H1 (cell line): Measurements from ENCODE around the gene ADGRL3. TPM values are rescaled to one million over a fixed set of nuclear protein-coding genes. Genes with fewer than 3 reads are reported as not detected.

Source experiments
- CTCF ChIA-PET: fragments of 300-600 bp; sonication (Branson Sonifier 250); formaldehyde crosslinking; loops from one replicate; lab custom pipeline; 2021; ENCODE audit not compliant: partially characterized antibody; lab: Charles Lee
- POLR2A ChIA-PET: fragments of 300-600 bp; sonication (Branson Sonifier 250); formaldehyde crosslinking; loops from one replicate; lab custom pipeline; 2021; ENCODE audit warnings: inconsistent platforms; ENCODE audit not compliant: partially characterized antibody; lab: Charles Lee
- DNase-seq, 2 experiments: peaks; one replicate each; pipeline versions ENCODE4 v3.0.0 to v3.0.0-alpha.2; 2010 to 2022; ENCODE audit warnings: low spot score in 2 of 2, low read depth in 1 of 2, mixed read lengths in 1 of 2
- FAIRE-seq: peaks from 2 replicates; lab custom pipeline; 2011; peaks lifted over from hg19 to GRCh38; lab: Jason Lieb, UNC
- H2AFZ ChIP-seq: 2 replicates; pipeline ENCODE4 v1.8.1; 2012; ENCODE audit warnings: low read length, inconsistent platforms
- H2AK5ac ChIP-seq: 2 replicates; pipeline ENCODE4 v1.6.1; 2013; ENCODE audit warnings: low read depth, low read length
- H2BK120ac ChIP-seq: replicated peaks from 2 replicates; pipeline ENCODE3; 2013; ENCODE audit warnings: low read depth, low read length, inconsistent platforms
- H2BK12ac ChIP-seq: 2 replicates; pipeline ENCODE4 v1.6.1; 2013; ENCODE audit warnings: low read depth, low read length
- H2BK15ac ChIP-seq: 2 replicates; pipeline ENCODE4 v1.6.1; 2013; ENCODE audit warnings: low read length
- H2BK20ac ChIP-seq: 2 replicates; pipeline ENCODE4 v1.6.1; 2013; ENCODE audit warnings: low read length
- H2BK5ac ChIP-seq: 2 replicates; pipeline ENCODE4 v1.6.1; 2013; ENCODE audit warnings: low read depth, low read length
- H3K14ac ChIP-seq: 2 replicates; pipeline ENCODE4 v1.6.1; 2013; ENCODE audit warnings: inconsistent platforms; ENCODE audit not compliant: insufficient read length
- H3K18ac ChIP-seq: 2 replicates; pipeline ENCODE4 v1.6.1; 2013; ENCODE audit warnings: low read length; ENCODE audit errors: extremely low read depth
- H3K23ac ChIP-seq: 2 replicates; pipeline ENCODE4 v1.6.1; 2013; ENCODE audit warnings: inconsistent platforms; ENCODE audit not compliant: insufficient read length
- H3K23me2 ChIP-seq: 2 replicates; pipeline ENCODE4 v1.6.1; 2013; ENCODE audit warnings: low read depth, low read length
- H3K27ac ChIP-seq: 2 replicates; pipeline ENCODE4 v1.6.1; 2011; ENCODE audit warnings: low read depth, low read length, inconsistent platforms
- H3K27me3 ChIP-seq, 4 experiments: replicated peaks in 1 of 4; 1 replicate in 1 of 4; 2 replicates in 3 of 4; pipeline versions ENCODE4 v1.6.1 to v1.8.1; 2011 to 2013; ENCODE audit warnings: low read length in 3 of 4, mild to moderate bottlenecking in 3 of 4, inconsistent platforms in 2 of 4, mixed read lengths in 2 of 4, moderate library complexity in 1 of 4; ENCODE audit not compliant: control insufficient read depth in 3 of 4, insufficient read depth in 3 of 4; ENCODE audit errors: extremely low read depth in 1 of 4
- H3K36me3 ChIP-seq, 4 experiments: 2 replicates each; pipeline versions ENCODE4 v1.6.1 to v1.8.1; 2011 to 2013; ENCODE audit warnings: mild to moderate bottlenecking in 4 of 4, low read length in 3 of 4, moderate library complexity in 2 of 4, control low read depth in 1 of 4, inconsistent platforms in 1 of 4; ENCODE audit not compliant: insufficient read depth in 4 of 4, control insufficient read depth in 2 of 4
- H3K4ac ChIP-seq: replicated peaks from 2 replicates; pipeline ENCODE3; 2013; ENCODE audit warnings: low read length, low read depth, mixed read lengths, inconsistent platforms; ENCODE audit not compliant: insufficient read length
- H3K4me1 ChIP-seq, 4 experiments: replicated peaks in 1 of 4; 1 replicate in 1 of 4; 2 replicates in 3 of 4; pipeline versions ENCODE4 v1.6.1 to v1.8.1; 2011 to 2013; ENCODE audit warnings: low read length in 3 of 4, inconsistent platforms in 2 of 4, mixed read lengths in 1 of 4; ENCODE audit not compliant: insufficient read depth in 4 of 4, control insufficient read depth in 3 of 4
- H3K4me2 ChIP-seq, 2 experiments: 2 replicates each; pipeline versions ENCODE4 v1.6.1 to v1.8.1; 2011 to 2013; ENCODE audit warnings: low read depth in 2 of 2, low read length in 2 of 2, control low read depth in 1 of 2, inconsistent platforms in 1 of 2, mild to moderate bottlenecking in 1 of 2; ENCODE audit not compliant: insufficient read depth in 1 of 2
- H3K4me3 ChIP-seq, 4 experiments: fragments of 200-600, 300-600 bp in 1 of 4; sonication (generic), shearing (Covaris generic), sonication (Bioruptor Twin) in 1 of 4; 2 replicates each; pipeline versions ENCODE4 v1.5.1 to v1.8.1; 2011 to 2016; ENCODE audit warnings: low read length in 4 of 4, low read depth in 3 of 4, control low read depth in 2 of 4, inconsistent platforms in 2 of 4, mild to moderate bottlenecking in 2 of 4, mixed read lengths in 1 of 4, moderate library complexity in 1 of 4; ENCODE audit not compliant: insufficient read depth in 2 of 4; ENCODE audit errors: extremely low read depth in 1 of 4
- H3K56ac ChIP-seq: replicated peaks from 2 replicates; pipeline ENCODE3; 2013; ENCODE audit warnings: low read depth, mild to moderate bottlenecking, mixed read lengths, low read length, inconsistent platforms; ENCODE audit not compliant: insufficient read length
- H3K79me1 ChIP-seq: 2 replicates; pipeline ENCODE4 v1.6.1; 2013; ENCODE audit warnings: low read depth, low read length, control low read depth
- H3K79me2 ChIP-seq, 2 experiments: 2 replicates each; pipeline versions ENCODE4 v1.6.1 to v1.8.1; 2012 to 2013; ENCODE audit warnings: low read length in 2 of 2, mild to moderate bottlenecking in 2 of 2, inconsistent platforms in 1 of 2; ENCODE audit not compliant: insufficient read depth in 2 of 2, control insufficient read depth in 1 of 2
- H3K9ac ChIP-seq, 4 experiments: replicated peaks in 1 of 4; 1 replicate in 1 of 4; 2 replicates in 3 of 4; pipeline versions ENCODE4 v1.6.1 to v1.8.1; 2011 to 2013; ENCODE audit warnings: low read depth in 3 of 4, low read length in 3 of 4, control low read depth in 2 of 4, mild to moderate bottlenecking in 2 of 4, moderate library complexity in 2 of 4, inconsistent platforms in 1 of 4; ENCODE audit errors: extremely low read depth in 1 of 4
- H3K9me3 ChIP-seq, 2 experiments: 2 replicates each; pipeline versions ENCODE4 v1.6.1 to v1.8.1; 2012 to 2013; ENCODE audit warnings: mild to moderate bottlenecking in 2 of 2, moderate library complexity in 2 of 2, control low read depth in 1 of 2, inconsistent platforms in 1 of 2, low read depth in 1 of 2, low read length in 1 of 2, mixed read lengths in 1 of 2; ENCODE audit not compliant: insufficient read depth in 2 of 2
- H4K20me1 ChIP-seq, 2 experiments: replicated peaks in 1 of 2; 2 replicates each; pipeline versions ENCODE3 to v1.8.1; 2011 to 2013; ENCODE audit warnings: inconsistent platforms in 2 of 2, low read length in 2 of 2, mild to moderate bottlenecking in 1 of 2; ENCODE audit not compliant: insufficient read depth in 2 of 2, control insufficient read depth in 1 of 2
- H4K5ac ChIP-seq: 2 replicates; pipeline ENCODE4 v1.6.1; 2013; ENCODE audit warnings: low read length, low read depth, mixed read lengths, inconsistent platforms; ENCODE audit not compliant: insufficient read length
- H4K8ac ChIP-seq: 2 replicates; pipeline ENCODE4 v1.8.0; 2013; ENCODE audit warnings: mild to moderate bottlenecking, moderate library complexity, low read length, inconsistent platforms; ENCODE audit not compliant: insufficient read depth; ENCODE audit errors: extremely low read depth
- H4K91ac ChIP-seq: replicated peaks from 2 replicates; pipeline ENCODE3; 2013; ENCODE audit warnings: low read length, mixed read lengths, inconsistent platforms; ENCODE audit not compliant: insufficient read length
- ATF2 ChIP-seq: IDR thresholded peaks from 2 replicates; pipeline ENCODE4 v1.6.1; 2012; ENCODE audit warnings: low read length, inconsistent platforms
- E2F6 ChIP-seq: IDR thresholded peaks from 2 replicates; pipeline ENCODE4 v1.6.1; 2012; ENCODE audit warnings: inconsistent platforms
- POLR2A ChIP-seq, 2 experiments: IDR thresholded peaks; 1 replicate in 1 of 2; 2 replicates in 1 of 2; pipeline ENCODE4 v1.6.1; 2011; ENCODE audit warnings: low read depth in 2 of 2, low read length in 2 of 2, mild to moderate bottlenecking in 2 of 2; ENCODE audit errors: control extremely low read depth in 1 of 2
- RNF2 ChIP-seq: fragments of 200-900, 300-1000 bp; sonication (generic); IDR thresholded peaks from 2 replicates; pipeline ENCODE4 v1.7.1; 2016; ENCODE audit warnings: borderline replicate concordance, low read depth, mild to moderate bottlenecking, antibody characterized with exemption, low read length; ENCODE audit not compliant: poor library complexity, severe bottlenecking; ENCODE audit errors: missing control alignments
- SIN3A ChIP-seq, 2 experiments: IDR thresholded peaks in 1 of 2; conservative IDR thresholded peaks in 1 of 2; 2 replicates each; pipeline ENCODE4 v1.6.1; 2011 to 2012; ENCODE audit warnings: low read length in 2 of 2, improper control_type of control experiment in 1 of 2, low read depth in 1 of 2, mild to moderate bottlenecking in 1 of 2
- SIX5 ChIP-seq: IDR thresholded peaks from 2 replicates; pipeline ENCODE4 v1.6.1; 2011; ENCODE audit warnings: mild to moderate bottlenecking, low read depth, low read length
- TAF7 ChIP-seq: optimal IDR thresholded peaks from 2 replicates; pipeline ENCODE3; 2011; ENCODE audit warnings: low read depth, mild to moderate bottlenecking, inconsistent platforms, low read length, moderate library complexity, borderline replicate concordance
- ZNF274 ChIP-seq: IDR thresholded peaks from 2 replicates; pipeline ENCODE4 v1.7.0; 2012; ENCODE audit warnings: low read length, borderline replicate concordance; ENCODE audit errors: extremely low read depth
- WGBS, 2 experiments: shearing (Covaris generic) in 1 of 2; methylation state at CpG; one replicate each; pipeline versions ENCODE4 v1.1.6 to v1.1.7; 2013 to 2015; ENCODE audit warnings: low lambda C conversion rate in 2 of 2, mixed read lengths in 2 of 2, inconsistent platforms in 1 of 2, low coverage in 1 of 2, missing lambda C conversion rate in 1 of 2; ENCODE audit not compliant: insufficient replicate concordance in 2 of 2, insufficient coverage in 1 of 2, insufficient read length in 1 of 2; ENCODE audit errors: extremely low coverage in 1 of 2, missing lambda C conversion rate in 1 of 2; 5-methylcytosine and 5-hydroxymethylcytosine counted together
- polyA plus RNA-seq, 7 experiments: library from polyadenylated mRNA; depleted of rRNA in 3 of 7; stranded (reverse) in 5 of 7; unstranded in 2 of 7; fragments of >200 nt in 5 of 7; fragments of 200-250 nt in 2 of 7; gene quantifications; 1 replicate in 5 of 7; 2 replicates in 1 of 7; 4 replicates in 1 of 7; pipeline versions ENCODE4 v1.2.1 to v1.2.3, GENCODE V29; 2011 to 2013; ENCODE audit warnings: missing spikeins in 2 of 7, mixed read lengths in 2 of 7
- total RNA-seq: library from RNA; stranded (reverse); fragmentation: NEBNext Ultra II Directional; extraction: Animal tissue kit (Norgen Biotek cat#: 25700); gene quantifications from 2 replicates; pipeline ENCODE4 v1.2.1, GENCODE V29; 2021

Gene ADGRL3
- total and polyA plus RNA-seq, 2 of the 8 experiments (the other 6 are each of a cell fraction or from before 2014, with no cell fraction given): 6.6 to 13.0 TPM

GRCh38 chr4:62018537-62018936, 818.4 kb downstream of the ADGRL3 start:
- no peak overlapping the region for H2BK120ac ChIP-seq
- no peak overlapping the region for H2BK12ac ChIP-seq
- no peak overlapping the region for H3K18ac ChIP-seq
- no peak overlapping the region for H3K56ac ChIP-seq
- H3K4ac ChIP-seq: no peak overlapping the region
- no peak overlapping the region for H3K4me3 ChIP-seq
- H3K9ac ChIP-seq: no peak overlapping the region
- no peak for FAIRE-seq
- WGBS, 2 experiments: 87% methylated on average over 4 of the region's 4 CpGs; no CpG with 5 or more reads in 1 of the 2 experiments
- CTCF ChIA-PET: interaction anchor here (1.3 kb wide), 1 partner anchor 11 kb away, joined by 3 read pairs; no protein-coding TSS in a partner anchor
- no peak overlapping the region for H2BK5ac ChIP-seq
- H3K27ac ChIP-seq: no peak overlapping the region
- H4K8ac ChIP-seq: no peak overlapping the region
- TF ChIP-seq RNF2 (no peak), POLR2A (IDR thresholded peaks at IDR 0.05; ENCODE audit: control extremely low read depth in 1 of 2, low read depth in 2 of 2, low read length in 2 of 2) (no peak), E2F6 (no peak), ATF2 (no peak), SIN3A (conservative IDR thresholded peaks at IDR 0.05 in 1 of 2, IDR thresholded peaks at IDR 0.05 in 1 of 2; ENCODE audit: low read depth in 1 of 2, low read length in 2 of 2) (no peak), ZNF274 (no peak), SIX5 (no peak), TAF7 (no peak)
- H2AFZ ChIP-seq: no peak overlapping the region; the same call in 1 of the 2 replicates
- H3K27me3 ChIP-seq: no peaks in the 10 kb centered on the region
- no peak overlapping the region for H4K5ac ChIP-seq
- no peaks in the 10 kb centered on the region for H3K79me1 ChIP-seq
- POLR2A ChIA-PET: no interaction called here
- no peak overlapping the region for H2BK20ac ChIP-seq
- no peak for DNase-seq
- H3K36me3 ChIP-seq: no peaks in the 10 kb centered on the region
- no peak overlapping the region for H4K91ac ChIP-seq
- H3K4me1 ChIP-seq: no peaks in the 10 kb centered on the region
- no peak overlapping the region for H3K14ac ChIP-seq
- H3K23ac ChIP-seq: no peak overlapping the region
- H3K9me3 ChIP-seq: no peaks in the 10 kb centered on the region
- H2BK15ac ChIP-seq: no peak overlapping the region
- H2AK5ac ChIP-seq: no peak overlapping the region
- no peak overlapping the region for H3K4me2 ChIP-seq
- H4K20me1 ChIP-seq: no peaks in the 10 kb centered on the region
- no peaks in the 10 kb centered on the region for H3K23me2 ChIP-seq
- no peaks in the 10 kb centered on the region for H3K79me2 ChIP-seq
